A673 (cell line): ENCODE data around the gene PSMB8. TPM values are rescaled to one million over a fixed set of nuclear protein-coding genes. Genes with fewer than 3 reads are reported as not detected.
A peak's percentile ranks its signal among the peaks of the same experiment; 100 is the strongest.

Experiments used
- BruUV-seq: library from RNA; stranded (reverse); fragments of 400-500 nt; replicated peaks from 2 replicates; lab custom pipeline; 2021; lab: Mats Ljungman, UMichigan
- CTCF ChIA-PET: fragments of 300-600 bp; sonication (Branson Sonifier 250); formaldehyde crosslinking; loops from one replicate; lab custom pipeline; 2022; ENCODE audit warnings: antibody characterized with exemption; lab: Charles Lee
- POLR2A ChIA-PET: fragments of 300-600 bp; sonication (Branson Sonifier 250); formaldehyde crosslinking; loops from one replicate; lab custom pipeline; 2022; ENCODE audit warnings: antibody characterized with exemption; ENCODE audit not compliant: low non-redundant PET; lab: Charles Lee
- DNase-seq: peaks from one replicate; pipeline ENCODE4 v3.0.0-alpha.2; 2015; ENCODE audit warnings: low spot score
- H3K27ac ChIP-seq: fragments of 200-600 bp; sonication (generic); 2 replicates; pipeline ENCODE4 v1.5.1; 2016; ENCODE audit warnings: mixed run types, low read depth, mild to moderate bottlenecking, mixed read lengths, antibody characterized with exemption, low read length; ENCODE audit not compliant: poor library complexity, severe bottlenecking
- H3K27me3 ChIP-seq: fragments of 200-600 bp; sonication (generic); replicated peaks from 2 replicates; pipeline ENCODE4 v1.6.1; 2017; ENCODE audit warnings: mixed run types, low read depth, mild to moderate bottlenecking, mixed read lengths, antibody characterized with exemption, low read length; ENCODE audit not compliant: insufficient read depth, poor library complexity
- H3K36me3 ChIP-seq: fragments of 200-600 bp; sonication (generic); 2 replicates; pipeline ENCODE4 v1.6.1; 2016; ENCODE audit warnings: mixed run types, mild to moderate bottlenecking, mixed read lengths, antibody characterized with exemption, low read length; ENCODE audit not compliant: insufficient read depth, poor library complexity, severe bottlenecking
- H3K4me1 ChIP-seq: fragments of 200-600 bp; sonication (generic); 2 replicates; pipeline ENCODE4 v1.6.1; 2017; ENCODE audit warnings: mixed run types, mild to moderate bottlenecking, mixed read lengths, antibody characterized with exemption, low read length; ENCODE audit not compliant: insufficient read depth, poor library complexity, severe bottlenecking
- H3K4me3 ChIP-seq: fragments of 200-600 bp; sonication (generic); 2 replicates; pipeline ENCODE4 v1.5.1; 2016; ENCODE audit warnings: low read depth, mixed run types, mild to moderate bottlenecking, mixed read lengths, low read length; ENCODE audit not compliant: poor library complexity, severe bottlenecking
- H3K9me3 ChIP-seq: fragments of 200-600 bp; sonication (generic); 2 replicates; pipeline ENCODE4 v1.6.1; 2016; ENCODE audit warnings: mixed run types, low read depth, mild to moderate bottlenecking, mixed read lengths, antibody characterized with exemption, low read length; ENCODE audit not compliant: poor library complexity, severe bottlenecking
- EZH2 ChIP-seq: fragments of 200-600 bp; sonication (generic); IDR thresholded peaks from 2 replicates; pipeline ENCODE4 v1.6.1; 2017; ENCODE audit warnings: borderline replicate concordance, low read depth, mild to moderate bottlenecking, mixed read lengths, antibody characterized with exemption, low read length; ENCODE audit not compliant: poor library complexity, severe bottlenecking
- intact Hi-C: fragments of 100-400 bp; cut with micrococcal nuclease; formaldehyde crosslinking; loops from one replicate; pipeline ENCODE4 v1.10.0; 2022; ENCODE audit not compliant: unreplicated experiment
- total RNA-seq: library from RNA; stranded (reverse); gene quantifications from 2 replicates; pipeline ENCODE4 v1.2.3, GENCODE V29; 2021
- TF ChIP-seq, protein P1 (sequence below): fragments of 300-800, 200-600 bp; sonication (generic); conservative IDR thresholded peaks from 2 replicates; pipeline ENCODE4 v1.5.1; 2017; ENCODE audit warnings: low read depth, mild to moderate bottlenecking, antibody characterized with exemption, low read length, moderate library complexity, mixed read lengths

PSMB8 gene
- total RNA-seq, 1 experiment from 2014 or later = 20.2 TPM

DNA sequence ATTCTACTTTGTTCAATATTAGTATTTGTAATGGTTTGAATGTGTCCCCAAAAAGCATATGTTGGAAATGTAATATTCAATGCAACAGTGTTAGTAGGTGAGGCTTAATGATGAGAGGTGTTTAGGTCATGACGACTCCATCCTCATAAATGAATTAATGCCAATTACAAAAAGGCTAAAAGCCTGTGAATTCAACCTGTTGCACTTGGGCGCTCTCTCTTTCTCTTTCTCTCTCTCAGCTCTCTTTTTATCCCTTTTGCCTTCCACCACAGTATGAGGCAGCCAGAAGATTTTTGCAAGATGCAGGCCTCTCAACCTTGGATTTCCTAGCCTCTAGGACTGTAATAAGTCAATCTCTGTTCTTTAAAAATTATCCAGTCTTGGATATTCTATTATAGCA lies 44.7 kb upstream of the PSMB8 start:
- intact Hi-C loops = no loop called here
- POLR2A ChIA-PET = interaction anchor here (0.7 kb wide), 1 partner anchor 33 kb away, joined by 3 read pairs; no protein-coding TSS in a partner anchor
- no TSS peak for BruUV-seq
- no peak for DNase-seq
- H3K36me3 ChIP-seq = no peaks in the 10 kb centered on the region
- H3K27ac ChIP-seq = no peak overlapping the region
- CTCF ChIA-PET = no interaction called here
- H3K9me3 ChIP-seq = no peaks in the 10 kb centered on the region
- TF ChIP-seq, protein P1, sequence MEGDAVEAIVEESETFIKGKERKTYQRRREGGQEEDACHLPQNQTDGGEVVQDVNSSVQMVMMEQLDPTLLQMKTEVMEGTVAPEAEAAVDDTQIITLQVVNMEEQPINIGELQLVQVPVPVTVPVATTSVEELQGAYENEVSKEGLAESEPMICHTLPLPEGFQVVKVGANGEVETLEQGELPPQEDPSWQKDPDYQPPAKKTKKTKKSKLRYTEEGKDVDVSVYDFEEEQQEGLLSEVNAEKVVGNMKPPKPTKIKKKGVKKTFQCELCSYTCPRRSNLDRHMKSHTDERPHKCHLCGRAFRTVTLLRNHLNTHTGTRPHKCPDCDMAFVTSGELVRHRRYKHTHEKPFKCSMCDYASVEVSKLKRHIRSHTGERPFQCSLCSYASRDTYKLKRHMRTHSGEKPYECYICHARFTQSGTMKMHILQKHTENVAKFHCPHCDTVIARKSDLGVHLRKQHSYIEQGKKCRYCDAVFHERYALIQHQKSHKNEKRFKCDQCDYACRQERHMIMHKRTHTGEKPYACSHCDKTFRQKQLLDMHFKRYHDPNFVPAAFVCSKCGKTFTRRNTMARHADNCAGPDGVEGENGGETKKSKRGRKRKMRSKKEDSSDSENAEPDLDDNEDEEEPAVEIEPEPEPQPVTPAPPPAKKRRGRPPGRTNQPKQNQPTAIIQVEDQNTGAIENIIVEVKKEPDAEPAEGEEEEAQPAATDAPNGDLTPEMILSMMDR = no peak
- no peak for TF ChIP-seq EZH2
- no peaks in the 10 kb centered on the region for H3K27me3 ChIP-seq
- no peak overlapping the region for H3K4me3 ChIP-seq
- H3K4me1 ChIP-seq = peaks cover 5% of the 10 kb centered on the region

GRCh38 chr6:32887616-32888015 lies 43.8 kb upstream of the PSMB8 start:
- Histone ChIP-seq H3K4me1 (peaks cover 5% of the 10 kb centered on the region), H3K9me3 (no peaks in the 10 kb centered on the region), H3K4me3 (no peak overlapping the region), H3K27me3 (no peaks in the 10 kb centered on the region), H3K36me3 (no peaks in the 10 kb centered on the region), H3K27ac (no peak overlapping the region)
- ChIA-PET CTCF (no interaction called here), POLR2A (no interaction called here)
- no peak for DNase-seq
- intact Hi-C loops = loop anchor here (2.0 kb wide), 1 partner anchor 65 kb away; the partner anchor contains the start of gene HLA-DMA
- no peak for TF ChIP-seq EZH2
- TF ChIP-seq, protein P1 = no peak
- no TSS peak for BruUV-seq

- ChIA-PET CTCF (interaction anchor here (0.7 to 2.2 kb wide), 4 partner anchors 12 to 97 kb away, joined by 3 to 20 read pairs (median 6); partner anchors contain the start of gene TAP2), POLR2A (interaction anchor here (0.7 kb wide), 1 partner anchor 94 kb away, joined by 3 read pairs; no protein-coding TSS in a partner anchor)
- no peak overlapping the region for H3K27ac ChIP-seq
Observed at GRCh38 chr6:32886681-32887383, 43.0 kb upstream of the PSMB8 start.

More at GRCh38 chr6:32886681-32887383, 43.0 kb upstream of the PSMB8 start:
- no peaks in the 10 kb centered on the region for H3K36me3 ChIP-seq
- peaks cover 5% of the 10 kb centered on the region for H3K4me1 ChIP-seq
- H3K4me3 ChIP-seq = no peak overlapping the region
- H3K27me3 ChIP-seq = no peaks in the 10 kb centered on the region
- intact Hi-C loops = loop anchor here (2.0 kb wide), 1 partner anchor 66 kb away; the partner anchor contains the start of gene HLA-DMA
- TF ChIP-seq, protein P1 = no peak
- TF ChIP-seq EZH2 = no peak
- peak; percentile 55 for DNase-seq
- BruUV-seq = no TSS peak
- H3K9me3 ChIP-seq = no peaks in the 10 kb centered on the region
